ENCODE results near the gene CD80.

DNA sequence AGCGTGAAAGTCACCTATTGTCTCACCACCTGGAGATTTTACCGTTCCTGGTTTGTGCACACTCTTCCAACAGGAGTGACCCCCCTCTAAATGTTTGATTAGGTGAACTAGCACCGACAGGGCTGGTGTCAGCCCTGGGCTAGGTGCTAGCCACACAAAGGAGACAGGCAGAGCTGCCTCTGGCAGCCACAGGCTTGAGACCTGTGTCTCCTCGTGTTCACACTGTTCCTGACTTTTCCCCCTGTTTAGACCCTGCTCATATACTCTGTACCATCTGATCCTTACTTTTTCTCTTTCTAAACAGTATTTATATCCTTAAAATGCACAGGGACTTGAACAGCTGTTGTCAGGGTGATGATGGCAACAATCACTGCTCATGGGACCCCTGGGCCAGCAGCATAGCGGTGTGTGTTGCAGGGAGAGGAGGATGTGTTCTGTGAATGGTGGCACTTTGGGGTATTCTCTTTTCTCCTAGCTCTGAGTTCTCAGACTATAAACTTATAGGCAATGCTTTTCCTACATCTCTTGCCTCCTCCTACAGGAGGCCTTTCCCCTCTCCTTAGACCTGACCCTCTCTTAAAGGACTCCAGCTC is 5.5 kb downstream of the CD80 start:
- TF ChIP-seq, protein P1, sequence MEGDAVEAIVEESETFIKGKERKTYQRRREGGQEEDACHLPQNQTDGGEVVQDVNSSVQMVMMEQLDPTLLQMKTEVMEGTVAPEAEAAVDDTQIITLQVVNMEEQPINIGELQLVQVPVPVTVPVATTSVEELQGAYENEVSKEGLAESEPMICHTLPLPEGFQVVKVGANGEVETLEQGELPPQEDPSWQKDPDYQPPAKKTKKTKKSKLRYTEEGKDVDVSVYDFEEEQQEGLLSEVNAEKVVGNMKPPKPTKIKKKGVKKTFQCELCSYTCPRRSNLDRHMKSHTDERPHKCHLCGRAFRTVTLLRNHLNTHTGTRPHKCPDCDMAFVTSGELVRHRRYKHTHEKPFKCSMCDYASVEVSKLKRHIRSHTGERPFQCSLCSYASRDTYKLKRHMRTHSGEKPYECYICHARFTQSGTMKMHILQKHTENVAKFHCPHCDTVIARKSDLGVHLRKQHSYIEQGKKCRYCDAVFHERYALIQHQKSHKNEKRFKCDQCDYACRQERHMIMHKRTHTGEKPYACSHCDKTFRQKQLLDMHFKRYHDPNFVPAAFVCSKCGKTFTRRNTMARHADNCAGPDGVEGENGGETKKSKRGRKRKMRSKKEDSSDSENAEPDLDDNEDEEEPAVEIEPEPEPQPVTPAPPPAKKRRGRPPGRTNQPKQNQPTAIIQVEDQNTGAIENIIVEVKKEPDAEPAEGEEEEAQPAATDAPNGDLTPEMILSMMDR (conservative IDR thresholded peaks at IDR 0.05 in 1 of 2, IDR thresholded peaks at IDR 0.05 in 1 of 2; ENCODE audit: extremely low read depth in 1 of 2, insufficient read depth in 1 of 2, low read depth in 1 of 2, low read length in 2 of 2) = no peak
- TF ChIP-seq EZH2 (IDR thresholded peaks at IDR 0.05; ENCODE audit: borderline replicate concordance, low read length) = no peak

Measured in mammary epithelial cell (primary cell).